Measurements from ENCODE around the gene LILRA5.

GRCh38 chr19:54335979-54336892 is 23.3 kb upstream of the LILRA5 start:
- no peak for TF ChIP-seq POLR2A (IDR thresholded peaks at IDR 0.05; ENCODE audit: low read depth, low read length)
- TF ChIP-seq TAF1 (IDR thresholded peaks at IDR 0.05; ENCODE audit: borderline replicate concordance, low read depth, low read length): no peak
- TF ChIP-seq POLR2AphosphoS5 (IDR thresholded peaks at IDR 0.05; ENCODE audit: low read depth, low read length): no peak
